Skeletal muscle tissue (tissue), 4 donors: Measurements from ENCODE around the gene RBBP5. TPM values are rescaled to one million over a fixed set of nuclear protein-coding genes. Genes with fewer than 3 reads are reported as not detected.

Experiments used
- H3K27ac ChIP-seq: one replicate; pipeline ENCODE4 v1.7.0; 2013; ENCODE audit warnings: mild to moderate bottlenecking, low read depth, low read length, inconsistent platforms
- H3K27me3 ChIP-seq, 3 donors: one replicate each; pipeline ENCODE4 v1.7.0; 2013; ENCODE audit warnings: low read length in 3 of 3; ENCODE audit not compliant: control insufficient read depth in 3 of 3, insufficient read depth in 3 of 3
- H3K36me3 ChIP-seq, 3 donors: one replicate each; pipeline ENCODE4 v1.7.0; 2013; ENCODE audit warnings: low read length in 3 of 3; ENCODE audit not compliant: control insufficient read depth in 3 of 3, insufficient read depth in 3 of 3
- H3K4me1 ChIP-seq, 3 donors: one replicate each; pipeline ENCODE4 v1.7.0; 2013; ENCODE audit warnings: low read length in 3 of 3, mild to moderate bottlenecking in 3 of 3; ENCODE audit not compliant: control insufficient read depth in 3 of 3, insufficient read depth in 3 of 3
- H3K4me3 ChIP-seq, 3 donors: one replicate each; pipeline ENCODE4 v1.7.0; 2013; ENCODE audit warnings: low read length in 3 of 3
- H3K9ac ChIP-seq, 3 donors: one replicate each; pipeline ENCODE4 v1.7.0; 2013; ENCODE audit warnings: low read length in 3 of 3, mild to moderate bottlenecking in 3 of 3, moderate library complexity in 2 of 3, low read depth in 1 of 3
- H3K9me3 ChIP-seq, 3 donors: one replicate each; pipeline ENCODE4 v1.7.0; 2013; ENCODE audit warnings: low read length in 3 of 3; ENCODE audit not compliant: control insufficient read depth in 3 of 3
- total RNA-seq: library from RNA; depleted of rRNA; stranded (reverse); fragments of >200 nt; gene quantifications from one replicate; pipeline ENCODE4 v1.2.3, GENCODE V29; 2014
- donor health status: Osteomylitis.

The RBBP5 gene
- total RNA-seq, 1 donor from 2014 or later, result 12.5 TPM

DNA sequence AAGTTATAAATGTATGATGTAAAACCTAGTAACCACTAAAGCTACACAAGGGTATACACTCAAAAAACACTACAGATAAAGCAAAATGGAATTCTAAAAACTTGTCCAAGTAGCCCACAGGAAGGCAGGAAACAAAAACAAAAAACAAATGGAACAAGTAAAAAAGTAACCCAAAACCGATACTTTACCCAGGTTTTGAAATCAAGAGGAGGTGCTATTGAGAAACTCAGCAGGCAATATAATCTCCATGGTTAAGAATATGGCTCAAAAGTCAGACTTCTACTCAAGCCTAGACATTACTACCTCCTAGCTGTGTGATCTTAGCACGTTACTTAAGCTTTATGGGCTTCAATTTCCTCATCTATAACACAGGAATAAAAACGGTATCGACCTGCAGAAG lies 13.3 kb downstream of the RBBP5 start:
- no peak overlapping the region for H3K27ac ChIP-seq
- H3K4me1 ChIP-seq, result no peaks in the 10 kb centered on the region

DNA sequence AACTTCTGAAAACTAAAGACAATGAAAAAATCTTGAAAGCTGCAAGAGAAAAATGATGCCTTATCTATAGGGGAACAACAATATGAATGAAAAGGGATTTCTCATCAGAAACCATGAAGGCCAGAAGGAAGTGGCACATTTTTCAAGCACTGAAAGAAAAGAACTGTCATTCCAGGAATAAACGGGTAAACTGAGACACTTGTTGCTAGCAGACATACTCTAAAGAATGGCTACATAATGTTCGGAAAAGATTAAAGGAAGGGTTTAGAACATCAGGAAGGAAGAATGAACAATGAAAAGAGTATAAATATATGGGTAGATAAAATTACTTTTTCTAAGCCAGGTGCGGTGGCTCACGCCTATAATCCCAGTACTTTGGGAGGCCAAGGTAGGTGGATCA lies 14.5 kb downstream of the RBBP5 start:
- no peaks in the 10 kb centered on the region for H3K4me1 ChIP-seq
- peaks cover 18 to 39% (median 28%) of the 10 kb centered on the region in 3 donors for H3K36me3 ChIP-seq
- no peaks in the 10 kb centered on the region for H3K27me3 ChIP-seq
- H3K9ac ChIP-seq, result no peak overlapping the region
- no peak overlapping the region for H3K4me3 ChIP-seq
- no peak overlapping the region for H3K27ac ChIP-seq
- no peaks in the 10 kb centered on the region for H3K9me3 ChIP-seq

More for the DNA sequence above, 13.3 kb downstream of the RBBP5 start:
- Histone ChIP-seq H3K9me3 (no peaks in the 10 kb centered on the region), H3K4me3 (no peak overlapping the region), H3K27me3 (no peaks in the 10 kb centered on the region), H3K36me3 (peaks cover 18 to 31% (median 29%) of the 10 kb centered on the region in 3 donors), H3K9ac (no peak overlapping the region)

DNA sequence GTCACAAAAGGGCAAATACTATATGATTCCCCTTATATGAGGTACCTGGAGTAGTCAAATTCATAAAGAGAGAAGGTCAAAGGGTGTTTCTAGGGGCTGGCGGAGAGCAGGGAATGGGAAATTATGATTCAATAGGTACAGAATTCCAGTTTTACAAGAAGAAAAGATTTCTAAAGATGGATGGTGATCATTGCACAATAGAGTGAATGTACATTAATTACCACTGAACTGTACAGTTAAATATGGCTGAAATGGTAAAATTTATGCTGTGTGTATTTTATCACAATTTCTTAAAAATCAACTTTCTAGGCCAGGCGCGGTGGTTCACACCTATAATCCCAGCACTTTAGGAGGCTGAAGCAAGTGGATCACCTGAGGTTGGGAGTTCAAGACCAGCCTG lies 19.4 kb downstream of the RBBP5 start:
- Histone ChIP-seq H3K27me3 (no peaks in the 10 kb centered on the region), H3K36me3 (peaks cover 40 to 67% (median 57%) of the 10 kb centered on the region in 3 donors), H3K4me1 (no peaks in the 10 kb centered on the region), H3K27ac (no peak overlapping the region), H3K9ac (no peak overlapping the region), H3K4me3 (no peak overlapping the region), H3K9me3 (no peaks in the 10 kb centered on the region)

DNA sequence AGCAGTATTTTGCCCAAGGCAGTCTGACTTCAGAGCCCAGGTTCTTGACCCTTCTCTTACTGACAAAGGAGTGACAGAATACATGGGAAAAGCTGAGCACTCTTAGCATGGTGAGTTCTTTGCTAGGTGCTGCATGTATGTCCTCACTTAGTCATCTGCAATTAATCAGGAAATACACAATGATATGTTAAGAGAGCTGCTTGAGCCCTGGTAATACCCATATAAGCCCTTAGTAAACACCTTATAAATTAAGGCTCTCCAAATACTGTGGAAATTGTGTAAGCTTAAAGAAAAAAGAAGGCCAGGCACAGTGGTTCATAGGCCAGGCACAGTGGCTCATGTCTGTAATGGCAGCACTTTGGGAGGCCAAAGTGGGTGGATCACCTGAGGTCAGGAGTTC lies 23.5 kb downstream of the RBBP5 start:
- Histone ChIP-seq H3K27me3 (no peaks in the 10 kb centered on the region), H3K27ac (no peak overlapping the region), H3K4me1 (no peaks in the 10 kb centered on the region), H3K36me3 (peaks cover 42 to 77% (median 70%) of the 10 kb centered on the region in 3 donors), H3K9me3 (no peaks in the 10 kb centered on the region), H3K9ac (no peak overlapping the region), H3K4me3 (no peak overlapping the region)

DNA sequence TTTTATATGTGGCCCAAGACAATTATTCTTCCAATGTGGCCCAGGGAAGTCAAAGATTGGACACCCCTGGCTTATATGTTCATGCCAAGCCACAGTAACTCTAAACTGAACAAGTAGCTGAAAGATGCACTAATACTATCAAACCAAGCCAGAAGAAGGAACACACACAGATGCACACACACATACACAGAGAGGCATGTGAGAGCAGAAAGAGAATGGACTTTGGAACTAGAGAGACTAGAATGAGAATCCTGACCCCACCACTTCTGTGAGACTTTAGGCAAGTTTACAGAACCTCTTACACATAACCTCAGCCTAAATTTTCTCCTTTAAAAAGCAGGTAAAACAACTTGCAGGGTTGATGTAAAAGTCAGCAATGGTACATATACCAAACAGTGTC lies 26.4 kb downstream of the RBBP5 start:
- Histone ChIP-seq H3K36me3 (peaks cover 32 to 74% (median 62%) of the 10 kb centered on the region in 3 donors), H3K27ac (no peak overlapping the region), H3K4me3 (no peak overlapping the region), H3K4me1 (peaks cover 5 to 15% (median 9%) of the 10 kb centered on the region in 3 donors), H3K27me3 (no peaks in the 10 kb centered on the region), H3K9me3 (no peaks in the 10 kb centered on the region), H3K9ac (no peak overlapping the region)

DNA sequence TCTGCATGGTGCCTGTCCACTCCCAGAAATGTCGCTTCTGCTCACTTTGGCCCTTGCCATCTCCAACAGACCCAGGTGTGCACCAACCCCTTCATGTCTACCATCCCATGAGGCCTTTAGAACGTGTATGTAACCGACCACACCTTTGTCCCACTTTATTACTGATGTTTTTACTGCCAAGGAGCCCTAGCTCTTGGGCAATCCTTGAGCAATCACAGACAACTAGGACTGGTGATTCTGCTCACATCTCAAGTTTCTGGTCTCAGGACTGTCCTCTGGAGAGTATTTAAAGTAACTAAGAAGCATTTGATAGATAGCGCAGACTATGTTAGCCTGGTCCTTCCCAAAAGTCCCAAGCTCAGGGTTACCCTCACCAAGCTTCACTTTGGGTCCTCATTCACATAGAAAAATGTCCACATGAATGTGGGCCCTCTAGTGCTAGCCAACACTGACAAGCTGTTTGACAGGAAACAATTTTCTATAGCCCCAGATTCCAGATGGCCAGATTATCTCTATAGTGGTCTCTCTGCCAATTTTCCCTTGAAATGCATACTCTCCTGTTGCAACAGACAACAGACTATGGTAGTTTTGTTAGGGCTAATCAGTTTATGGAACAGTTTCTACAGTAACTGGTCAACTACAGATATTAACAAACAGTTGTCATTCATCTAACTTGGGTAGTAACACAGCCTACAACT lies 30.6 kb downstream of the RBBP5 start:
- H3K4me3 ChIP-seq, result peak overlapping the region in 1 of 3 donors; percentile 24
- H3K27ac ChIP-seq, result peak overlapping the region; percentile 38
- no peak overlapping the region for H3K9ac ChIP-seq
- H3K27me3 ChIP-seq, result no peaks in the 10 kb centered on the region
- H3K36me3 ChIP-seq, result peaks cover 15 to 50% (median 49%) of the 10 kb centered on the region in 3 donors
- peaks cover 5 to 15% (median 9%) of the 10 kb centered on the region in 3 donors for H3K4me1 ChIP-seq
- H3K9me3 ChIP-seq, result no peaks in the 10 kb centered on the region

DNA sequence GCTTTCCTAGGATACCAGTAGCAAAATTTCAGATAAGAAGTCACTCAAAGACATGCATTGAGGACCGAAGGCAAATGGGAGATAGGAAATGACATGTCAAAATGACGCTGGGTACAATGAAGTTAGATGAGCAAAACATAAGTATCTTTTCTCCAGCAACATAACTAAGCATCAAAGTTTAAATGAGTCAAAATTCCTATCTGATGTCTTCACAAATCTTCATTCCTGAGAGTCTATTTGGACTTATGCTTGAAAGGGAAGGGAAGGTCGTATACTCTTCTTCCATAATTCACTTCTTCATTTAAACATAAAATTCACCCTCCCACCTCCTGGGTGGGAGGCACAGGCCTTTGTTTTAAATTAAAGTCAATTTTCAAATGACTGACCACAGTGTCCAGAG lies 33.4 kb downstream of the RBBP5 start:
- Histone ChIP-seq H3K27ac (no peak overlapping the region), H3K9ac (no peak overlapping the region), H3K36me3 (peaks cover 10 to 49% (median 37%) of the 10 kb centered on the region in 3 donors), H3K4me1 (peaks cover 5 to 15% (median 9%) of the 10 kb centered on the region in 3 donors), H3K27me3 (no peaks in the 10 kb centered on the region), H3K9me3 (no peaks in the 10 kb centered on the region), H3K4me3 (no peak overlapping the region)

DNA sequence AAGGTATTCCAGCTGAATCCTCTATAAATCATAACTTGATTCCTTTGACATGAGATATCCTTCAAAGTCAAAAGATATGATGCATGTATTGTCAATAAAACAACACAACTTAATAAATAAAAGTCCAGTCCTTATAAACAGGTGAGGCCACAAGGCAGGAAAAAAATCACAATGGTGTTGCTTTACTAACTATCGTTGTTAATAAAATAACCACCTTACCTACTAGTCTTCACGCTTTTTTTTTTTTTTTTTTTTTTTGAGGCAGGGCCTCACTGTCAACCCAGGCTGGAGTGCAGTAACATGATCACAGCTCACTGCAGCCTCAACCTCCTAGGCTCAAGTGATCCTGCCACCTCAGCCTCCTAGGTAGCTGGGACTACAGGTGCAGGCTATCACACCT lies 37.4 kb downstream of the RBBP5 start, which contains the start of gene TMEM81:
Gene TMEM81, minus strand, starts transcription at position 101 of the 400 bp plus-strand sequence. CDS start 140 bp downstream, outside the sequence.
- no peaks in the 10 kb centered on the region for H3K4me1 ChIP-seq
- H3K9ac ChIP-seq, result no peak within 1 kb of the TSS
- H3K27ac ChIP-seq, result no peak within 1 kb of the TSS
- H3K27me3 ChIP-seq, result no peaks in the 10 kb centered on the region
- no peaks in the 10 kb centered on the region for H3K9me3 ChIP-seq
- H3K4me3 ChIP-seq, result no peak within 1 kb of the TSS
- H3K36me3 ChIP-seq, result peaks cover 10 to 35% (median 26%) of the 10 kb centered on the region in 3 donors

DNA sequence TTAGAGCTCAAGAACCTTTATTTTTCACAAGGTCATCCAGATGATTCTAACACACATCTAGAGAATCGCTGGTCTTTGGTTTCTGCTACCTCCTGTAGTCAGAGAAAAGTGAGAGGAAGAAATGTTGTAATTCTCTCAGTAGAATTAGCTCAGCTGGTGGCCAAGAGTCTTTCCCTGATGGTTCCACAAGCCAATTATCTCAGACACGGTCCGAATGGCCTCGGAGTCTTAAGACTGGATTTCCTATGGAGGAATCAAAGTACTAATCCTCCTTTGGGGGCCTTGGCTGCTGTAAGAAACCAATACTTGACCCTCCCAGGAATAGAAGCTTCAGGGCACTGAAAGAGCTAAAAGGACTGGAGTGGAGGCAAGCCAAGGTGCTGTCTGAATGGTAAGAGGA lies 39.3 kb downstream of the RBBP5 start:
- Histone ChIP-seq H3K27me3 (no peaks in the 10 kb centered on the region), H3K27ac (no peak overlapping the region), H3K9me3 (no peaks in the 10 kb centered on the region), H3K4me3 (no peak overlapping the region), H3K9ac (no peak overlapping the region), H3K4me1 (peaks cover 0 to 2% (median 0%) of the 10 kb centered on the region in 3 donors), H3K36me3 (peaks cover 4 to 26% (median 15%) of the 10 kb centered on the region in 3 donors)

DNA sequence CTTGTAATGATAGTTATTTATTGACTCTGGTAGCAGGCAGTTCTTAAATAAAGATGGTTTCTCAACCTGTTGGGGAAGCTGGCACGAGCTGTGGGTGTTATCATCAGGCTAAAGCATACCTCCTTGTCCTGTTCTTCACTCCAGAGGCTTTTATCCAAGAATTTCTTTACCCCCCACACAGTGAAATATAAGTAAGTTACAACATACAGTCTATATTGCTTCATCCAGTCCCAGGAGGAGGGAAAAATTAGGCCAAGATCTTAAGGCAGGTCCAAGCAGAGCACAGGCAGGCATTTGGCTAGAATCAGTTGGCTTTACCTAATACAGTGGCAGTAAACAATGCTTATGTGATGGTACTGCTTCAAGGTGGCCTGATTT lies 43.9 kb downstream of the RBBP5 start:
- no peaks in the 10 kb centered on the region for H3K27me3 ChIP-seq
- H3K9ac ChIP-seq, result no peak overlapping the region
- no peaks in the 10 kb centered on the region for H3K9me3 ChIP-seq
- H3K4me1 ChIP-seq, result peaks cover 0 to 7% (median 5%) of the 10 kb centered on the region in 3 donors
- peaks cover 0 to 5% (median 0%) of the 10 kb centered on the region in 3 donors for H3K36me3 ChIP-seq
- H3K27ac ChIP-seq, result no peak overlapping the region
- no peak overlapping the region for H3K4me3 ChIP-seq
